Measurements from ENCODE around the gene KIRREL1. TPM values are rescaled to one million over a fixed set of nuclear protein-coding genes. Genes with fewer than 3 reads are reported as not detected.

Gene KIRREL1
- total and polyA plus RNA-seq, 2 of the 13 experiments (the other 11 are each of a cell fraction or from before 2014, with no cell fraction given): 0.02 to 0.03 TPM

DNA sequence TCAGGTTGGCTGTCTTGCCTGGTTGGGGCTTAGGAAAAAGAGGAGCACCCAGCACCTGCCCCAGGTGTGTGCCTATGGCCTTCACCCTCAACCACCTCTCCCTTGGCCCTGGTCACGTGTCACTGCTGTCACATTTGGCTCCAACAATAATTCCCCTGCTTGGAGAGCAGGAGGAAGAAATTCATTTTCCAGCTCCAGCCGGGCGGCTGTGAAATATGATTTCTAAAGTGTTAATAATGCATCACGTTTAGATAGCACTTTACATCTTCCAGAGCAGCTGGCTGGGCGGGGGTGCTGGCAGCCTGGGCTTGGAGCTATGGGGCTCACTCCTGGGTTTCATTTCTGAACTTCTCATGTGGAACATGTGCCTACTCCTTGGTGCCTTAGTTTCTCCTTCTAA, 63.1 kb downstream of the KIRREL1 start (continued):
- TF ChIP-seq ARID5B (CRISPR knock-in tag; IDR thresholded peaks at IDR 0.05): no peak
- no peak for TF ChIP-seq ZNF367 (CRISPR knock-in tag; IDR thresholded peaks at IDR 0.05; ENCODE audit: borderline replicate concordance)
- TF ChIP-seq ZKSCAN1 (IDR thresholded peaks at IDR 0.05; ENCODE audit: low read length): no peak
- TF ChIP-seq MTA3 (CRISPR knock-in tag; IDR thresholded peaks at IDR 0.05): no peak
- TF ChIP-seq REL (CRISPR knock-in tag; conservative IDR thresholded peaks at IDR 0.05): no peak
- no peak for TF ChIP-seq ZNF773 (CRISPR knock-in tag; IDR thresholded peaks at IDR 0.05; ENCODE audit: borderline replicate concordance)
- TF ChIP-seq ZNF552 (CRISPR knock-in tag; IDR thresholded peaks at IDR 0.05; ENCODE audit: borderline replicate concordance): no peak
- no peak for TF ChIP-seq AFF4 (CRISPR knock-in tag; IDR thresholded peaks at IDR 0.05)
- TF ChIP-seq ZMYM2 (CRISPR knock-in tag; IDR thresholded peaks at IDR 0.05): no peak
- TF ChIP-seq ZFP90 (CRISPR knock-in tag; IDR thresholded peaks at IDR 0.05; ENCODE audit: borderline replicate concordance): no peak
- no peak for TF ChIP-seq TEAD2 (CRISPR knock-in tag; IDR thresholded peaks at IDR 0.05)
- no peak for TF ChIP-seq ZNF710 (CRISPR knock-in tag; IDR thresholded peaks at IDR 0.05; ENCODE audit: borderline replicate concordance)

Measured in HepG2 (cell line).